Esophagus (tissue), 2 donors: ENCODE data around the gene RAP1B. TPM values are rescaled to one million over a fixed set of nuclear protein-coding genes. Genes with fewer than 3 reads are reported as not detected.
"Not testable (repeated sequence)": the region's sequence is repeated elsewhere in the genome, so short reads cannot be mapped to it uniquely, and the experiment has no call there.

Experiments used
- H3K27ac ChIP-seq, 2 donors: one replicate each; pipeline ENCODE4 v1.5.1; 2013; ENCODE audit warnings: low read depth in 2 of 2, mild to moderate bottlenecking in 2 of 2, inconsistent platforms in 1 of 2, low read length in 1 of 2, moderate library complexity in 1 of 2
- H3K27me3 ChIP-seq, 2 donors: one replicate each; pipeline ENCODE4 v1.6.1; 2013; ENCODE audit warnings: low read length in 2 of 2, control low read depth in 1 of 2, mild to moderate bottlenecking in 1 of 2; ENCODE audit not compliant: insufficient read depth in 2 of 2, control insufficient read depth in 1 of 2
- H3K36me3 ChIP-seq, 2 donors: one replicate each; pipeline ENCODE4 v1.6.1; 2013; ENCODE audit warnings: low read length in 1 of 2; ENCODE audit not compliant: control insufficient read depth in 2 of 2, insufficient read depth in 2 of 2
- H3K4me1 ChIP-seq, 2 donors: one replicate each; pipeline ENCODE4 v1.6.1; 2013; ENCODE audit warnings: low read length in 1 of 2; ENCODE audit not compliant: control insufficient read depth in 2 of 2, insufficient read depth in 2 of 2
- H3K4me3 ChIP-seq, 2 donors: one replicate each; pipeline ENCODE4 v1.5.1; 2013; ENCODE audit warnings: low read length in 2 of 2, mild to moderate bottlenecking in 2 of 2, low read depth in 1 of 2, moderate library complexity in 1 of 2
- H3K9me3 ChIP-seq, 2 donors: one replicate each; pipeline ENCODE4 v1.6.1; 2013; ENCODE audit warnings: mild to moderate bottlenecking in 2 of 2, low read depth in 1 of 2, low read length in 1 of 2, moderate library complexity in 1 of 2; ENCODE audit not compliant: control insufficient read depth in 2 of 2, insufficient read depth in 1 of 2
- WGBS, 2 donors: extraction: QIAGEN DNeasy Blood & Tissue Kit; methylation state at CpG; one replicate each; pipeline ENCODE4 v1.1.7; 2013; 5-methylcytosine and 5-hydroxymethylcytosine counted together
- polyA plus RNA-seq, 2 donors: library from polyadenylated mRNA; stranded (reverse); fragments of 200-250 nt; gene quantifications; one replicate each; pipeline ENCODE4 v1.2.3, GENCODE V29; 2013
- donor health status: healthy with polysubstance abuse.
- donor health status: Bipolar disorder and iron deficiency.

RAP1B gene
- polyA plus RNA-seq, 2 donors: 47.1 to 58.2 TPM

GRCh38 chr12:68628698-68629097 is 18.0 kb downstream of the RAP1B start:
- Histone ChIP-seq H3K27ac (no peak overlapping the region), H3K4me1 (peaks cover 0 to 3% of the 10 kb centered on the region in 2 donors), H3K36me3 (peaks cover 3 to 4% of the 10 kb centered on the region in 2 donors)

GRCh38 chr12:68630050-68630449 is 19.4 kb downstream of the RAP1B start:
- Histone ChIP-seq H3K9me3 (no peaks in the 10 kb centered on the region), H3K36me3 (peaks cover 3 to 4% of the 10 kb centered on the region in 2 donors), H3K4me1 (peaks cover 0 to 3% of the 10 kb centered on the region in 2 donors), H3K27ac (no peak overlapping the region), H3K27me3 (no peaks in the 10 kb centered on the region), H3K4me3 (no peak overlapping the region)

More at GRCh38 chr12:68628698-68629097, 18.0 kb downstream of the RAP1B start:
- Histone ChIP-seq H3K27me3 (no peaks in the 10 kb centered on the region), H3K9me3 (no peaks in the 10 kb centered on the region), H3K4me3 (no peak overlapping the region)

GRCh38 chr12:68630598-68630997 is 19.9 kb downstream of the RAP1B start:
- no peaks in the 10 kb centered on the region for H3K9me3 ChIP-seq
- H3K27ac ChIP-seq: no peak overlapping the region
- peaks cover 3 to 4% of the 10 kb centered on the region in 2 donors for H3K36me3 ChIP-seq
- WGBS, 2 donors: 93 to 95% methylated on average over 7 of the region's 7 CpGs
- H3K4me3 ChIP-seq: no peak overlapping the region
- peaks cover 0 to 3% of the 10 kb centered on the region in 2 donors for H3K4me1 ChIP-seq
- H3K27me3 ChIP-seq: no peaks in the 10 kb centered on the region

GRCh38 chr12:68631227-68631626 is 20.5 kb downstream of the RAP1B start:
- peaks cover 0 to 3% of the 10 kb centered on the region in 2 donors for H3K4me1 ChIP-seq
- H3K36me3 ChIP-seq: peaks cover 3 to 4% of the 10 kb centered on the region in 2 donors
- no peaks in the 10 kb centered on the region for H3K9me3 ChIP-seq
- H3K27ac ChIP-seq: no peak overlapping the region
- no peak overlapping the region for H3K4me3 ChIP-seq
- 55 to 69% methylated on average over 3 of the region's 3 CpGs for WGBS, 2 donors
- H3K27me3 ChIP-seq: no peaks in the 10 kb centered on the region

GRCh38 chr12:68632486-68632885 is 21.8 kb downstream of the RAP1B start:
- Histone ChIP-seq H3K27ac (no peak overlapping the region), H3K27me3 (no peaks in the 10 kb centered on the region), H3K4me1 (peaks cover 0 to 3% of the 10 kb centered on the region in 2 donors), H3K9me3 (no peaks in the 10 kb centered on the region), H3K4me3 (no peak overlapping the region), H3K36me3 (no peaks in the 10 kb centered on the region)

- no peaks in the 10 kb centered on the region for H3K36me3 ChIP-seq
- H3K27me3 ChIP-seq: no peaks in the 10 kb centered on the region
- H3K4me1 ChIP-seq: peaks cover 0 to 3% of the 10 kb centered on the region in 2 donors
- H3K27ac ChIP-seq: no peak overlapping the region
- WGBS, 2 donors: 82 to 88% methylated on average over 9 of the region's 9 CpGs
- no peak overlapping the region for H3K4me3 ChIP-seq
- H3K9me3 ChIP-seq: no peaks in the 10 kb centered on the region
These were observed 23.2 kb downstream of the RAP1B start for GRCh38 chr12:68633614-68634558.

GRCh38 chr12:68636268-68636667 is 25.6 kb downstream of the RAP1B start:
- no peaks in the 10 kb centered on the region for H3K4me1 ChIP-seq
- H3K27me3 ChIP-seq: no peaks in the 10 kb centered on the region
- 35 to 50% methylated on average over 2 of the region's 2 CpGs for WGBS, 2 donors
- no peaks in the 10 kb centered on the region for H3K9me3 ChIP-seq
- no peak overlapping the region for H3K4me3 ChIP-seq
- no peak overlapping the region for H3K27ac ChIP-seq
- no peaks in the 10 kb centered on the region for H3K36me3 ChIP-seq

- not testable (repeated sequence) for H3K36me3 ChIP-seq, H3K9me3 ChIP-seq, H3K4me1 ChIP-seq, H3K27me3 ChIP-seq, H3K27ac ChIP-seq, H3K4me3 ChIP-seq
- WGBS, 2 donors: 96 to 99% methylated on average over 3 of the region's 3 CpGs
These were observed 26.7 kb downstream of the RAP1B start for GRCh38 chr12:68637439-68637838.

- H3K27me3 ChIP-seq: no peaks in the 10 kb centered on the region
- H3K4me3 ChIP-seq: no peak overlapping the region
- H3K36me3 ChIP-seq: no peaks in the 10 kb centered on the region
- H3K4me1 ChIP-seq: no peaks in the 10 kb centered on the region
- H3K9me3 ChIP-seq: no peaks in the 10 kb centered on the region
- WGBS, 2 donors: 72 to 79% methylated on average over 3 of the region's 3 CpGs
- H3K27ac ChIP-seq: no peak overlapping the region
These were observed 27.5 kb downstream of the RAP1B start for GRCh38 chr12:68638171-68638570.
